ENCODE measurements around the gene TMEM41B.
"Not testable (repeated sequence)": the region's sequence is repeated elsewhere in the genome, so short reads cannot be mapped to it uniquely, and the experiment has no call there.

Gene TMEM41B

DNA sequence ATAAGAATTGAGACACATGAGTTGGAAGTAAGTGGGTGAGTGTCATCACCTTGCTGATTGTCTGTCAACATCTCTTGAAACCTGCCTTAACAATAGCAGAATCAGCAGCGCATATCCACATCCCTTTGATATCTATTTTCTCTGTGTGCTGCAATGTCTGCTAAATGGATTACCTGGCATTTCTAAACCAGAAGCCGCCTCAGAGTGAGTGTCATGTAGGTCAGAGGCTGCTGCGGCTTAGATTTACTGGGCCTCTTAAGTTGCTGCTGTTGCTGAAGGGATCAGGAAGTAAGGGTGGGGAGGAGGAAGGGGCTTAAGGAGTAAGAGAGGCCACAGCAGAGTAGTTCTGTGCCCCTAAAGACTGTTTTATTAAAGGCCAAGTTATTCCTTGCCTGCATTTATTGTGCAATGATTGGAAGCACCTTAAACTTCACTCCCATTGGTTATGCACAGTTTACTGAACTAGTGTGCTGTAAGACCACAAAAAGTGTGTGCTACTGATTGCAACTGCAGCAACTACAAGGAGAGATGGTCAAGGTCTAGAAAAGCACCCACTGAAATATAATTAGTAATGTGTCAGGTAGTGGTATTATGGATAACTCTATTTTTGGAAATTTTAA lies 29.8 kb upstream of the TMEM41B start:
- TF ChIP-seq, protein P1, sequence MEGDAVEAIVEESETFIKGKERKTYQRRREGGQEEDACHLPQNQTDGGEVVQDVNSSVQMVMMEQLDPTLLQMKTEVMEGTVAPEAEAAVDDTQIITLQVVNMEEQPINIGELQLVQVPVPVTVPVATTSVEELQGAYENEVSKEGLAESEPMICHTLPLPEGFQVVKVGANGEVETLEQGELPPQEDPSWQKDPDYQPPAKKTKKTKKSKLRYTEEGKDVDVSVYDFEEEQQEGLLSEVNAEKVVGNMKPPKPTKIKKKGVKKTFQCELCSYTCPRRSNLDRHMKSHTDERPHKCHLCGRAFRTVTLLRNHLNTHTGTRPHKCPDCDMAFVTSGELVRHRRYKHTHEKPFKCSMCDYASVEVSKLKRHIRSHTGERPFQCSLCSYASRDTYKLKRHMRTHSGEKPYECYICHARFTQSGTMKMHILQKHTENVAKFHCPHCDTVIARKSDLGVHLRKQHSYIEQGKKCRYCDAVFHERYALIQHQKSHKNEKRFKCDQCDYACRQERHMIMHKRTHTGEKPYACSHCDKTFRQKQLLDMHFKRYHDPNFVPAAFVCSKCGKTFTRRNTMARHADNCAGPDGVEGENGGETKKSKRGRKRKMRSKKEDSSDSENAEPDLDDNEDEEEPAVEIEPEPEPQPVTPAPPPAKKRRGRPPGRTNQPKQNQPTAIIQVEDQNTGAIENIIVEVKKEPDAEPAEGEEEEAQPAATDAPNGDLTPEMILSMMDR (IDR thresholded peaks at IDR 0.05; ENCODE audit: low read depth, low read length) = no peak
- no peak overlapping the region for H3K4me3 ChIP-seq (ENCODE audit: low read depth, low read length)

DNA sequence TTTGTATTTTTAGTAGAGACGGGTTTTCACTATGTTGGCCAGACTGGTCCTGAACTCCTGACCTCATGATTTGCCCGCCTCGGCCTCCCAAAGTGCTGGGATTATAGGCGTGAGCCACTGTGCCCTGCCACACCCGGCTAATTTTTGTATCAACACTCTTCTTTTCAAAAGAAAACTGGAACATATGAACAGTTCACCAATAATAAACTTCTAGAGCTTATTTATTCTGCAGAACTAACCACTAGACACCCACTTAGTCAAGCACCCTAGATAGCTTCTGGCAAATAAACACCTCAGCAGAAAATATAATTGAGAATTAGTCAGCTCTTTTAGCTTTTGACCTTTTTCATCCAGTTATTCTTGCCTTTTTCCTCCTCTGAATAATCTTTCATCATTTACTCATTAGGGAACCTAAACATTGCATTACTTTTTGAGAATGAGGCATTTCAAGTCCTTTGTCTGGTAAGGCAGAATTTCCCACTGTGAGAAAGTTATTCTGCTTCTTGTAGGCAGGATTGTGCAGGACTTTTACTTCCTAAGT lies 27.3 kb upstream of the TMEM41B start:
- H3K4me3 ChIP-seq (ENCODE audit: low read depth, low read length) = no peak overlapping the region
- TF ChIP-seq, protein P1 (IDR thresholded peaks at IDR 0.05; ENCODE audit: low read depth, low read length) = no peak

DNA sequence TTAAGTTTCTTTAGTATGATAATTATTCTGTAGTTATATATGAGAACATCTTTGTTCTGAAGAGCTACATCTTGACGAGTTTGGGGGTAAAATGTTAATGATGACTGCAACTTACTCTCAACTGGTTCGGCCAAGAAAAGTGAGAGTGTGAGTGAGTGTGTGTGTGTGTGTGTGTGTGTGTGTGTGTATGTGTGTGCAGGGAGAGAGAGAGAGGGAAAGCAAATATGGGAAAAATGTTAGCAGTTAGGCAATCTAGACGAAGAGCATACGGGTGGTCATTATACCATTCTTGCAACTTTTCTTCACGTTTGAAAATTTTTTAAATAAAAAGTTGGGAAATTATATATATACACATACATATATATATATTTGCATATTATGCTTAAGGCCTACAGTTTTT lies 18.3 kb upstream of the TMEM41B start:
- H3K4me3 ChIP-seq (ENCODE audit: low read depth, low read length) = no peak overlapping the region

DNA sequence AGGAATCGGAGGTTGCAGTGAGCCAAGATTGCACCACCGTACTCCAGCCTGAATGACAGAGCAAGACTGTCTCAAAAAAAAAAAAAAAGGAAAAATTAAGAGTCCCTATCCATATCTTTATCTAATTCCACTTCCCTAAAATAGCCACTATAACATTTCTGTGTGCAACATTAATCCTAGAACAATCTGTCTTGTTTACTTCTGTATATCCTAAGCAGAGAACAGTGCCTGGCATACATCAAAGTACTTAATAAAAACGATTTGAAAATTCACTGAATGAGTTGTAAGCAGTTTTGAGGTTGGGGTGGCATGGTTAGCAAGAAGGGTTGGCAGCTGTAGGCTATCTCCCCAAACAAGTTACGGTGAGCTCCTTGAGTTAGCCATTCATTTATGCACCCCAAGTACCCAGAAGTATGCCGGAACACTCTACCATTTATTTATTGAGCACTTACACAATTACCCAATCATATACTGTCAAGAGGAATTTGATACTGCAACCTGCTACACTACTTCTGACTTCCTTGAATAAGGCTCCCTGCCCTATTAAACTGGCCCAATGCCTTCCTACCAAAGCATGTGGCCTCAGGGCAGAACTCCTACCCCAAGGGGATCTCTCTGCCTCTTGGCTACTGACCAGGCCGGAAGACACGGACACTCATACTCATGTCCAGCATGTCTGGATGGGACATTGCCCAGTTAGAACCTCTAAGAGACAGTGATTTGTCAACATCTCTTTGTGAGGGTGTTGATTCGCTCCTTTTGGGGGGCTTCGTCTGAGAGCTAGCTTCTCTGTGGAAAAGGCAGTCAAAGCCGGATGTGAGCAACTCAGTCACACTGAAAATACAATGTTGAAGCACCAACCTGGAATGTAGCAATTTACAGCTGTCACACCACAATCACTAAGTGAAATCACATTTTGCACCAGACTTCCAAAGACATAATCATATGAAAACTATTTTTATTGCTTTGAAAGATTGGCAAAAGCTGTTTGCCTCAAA lies 16.3 kb upstream of the TMEM41B start:
- no peak overlapping the region for H3K4me3 ChIP-seq (ENCODE audit: low read depth, low read length)
- TF ChIP-seq, protein P1 (IDR thresholded peaks at IDR 0.05; ENCODE audit: low read depth, low read length) = no peak

More for the DNA sequence above, 18.3 kb upstream of the TMEM41B start:
- TF ChIP-seq, protein P1 (IDR thresholded peaks at IDR 0.05; ENCODE audit: low read depth, low read length) = no peak

DNA sequence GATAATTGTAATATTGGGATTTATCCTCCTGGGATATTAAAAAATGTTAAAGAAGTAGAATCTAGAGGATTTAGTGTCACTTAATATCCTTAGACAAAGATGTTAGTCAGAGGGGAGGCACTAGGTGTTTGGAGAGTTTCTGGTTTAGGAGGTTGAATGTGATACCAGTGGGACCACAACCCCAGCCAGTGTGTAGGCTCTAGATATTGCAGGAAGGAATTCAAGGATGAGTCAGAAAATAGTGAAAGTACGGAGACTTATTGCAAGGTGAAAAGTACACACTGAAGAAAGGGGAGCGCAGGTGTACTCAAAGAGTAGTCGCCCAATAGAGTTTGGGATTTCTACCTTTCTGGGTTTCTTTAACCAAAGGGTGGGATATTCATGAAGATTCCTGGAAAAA lies 5.7 kb upstream of the TMEM41B start:
- no peak overlapping the region for H3K4me3 ChIP-seq (ENCODE audit: low read depth, low read length)

DNA sequence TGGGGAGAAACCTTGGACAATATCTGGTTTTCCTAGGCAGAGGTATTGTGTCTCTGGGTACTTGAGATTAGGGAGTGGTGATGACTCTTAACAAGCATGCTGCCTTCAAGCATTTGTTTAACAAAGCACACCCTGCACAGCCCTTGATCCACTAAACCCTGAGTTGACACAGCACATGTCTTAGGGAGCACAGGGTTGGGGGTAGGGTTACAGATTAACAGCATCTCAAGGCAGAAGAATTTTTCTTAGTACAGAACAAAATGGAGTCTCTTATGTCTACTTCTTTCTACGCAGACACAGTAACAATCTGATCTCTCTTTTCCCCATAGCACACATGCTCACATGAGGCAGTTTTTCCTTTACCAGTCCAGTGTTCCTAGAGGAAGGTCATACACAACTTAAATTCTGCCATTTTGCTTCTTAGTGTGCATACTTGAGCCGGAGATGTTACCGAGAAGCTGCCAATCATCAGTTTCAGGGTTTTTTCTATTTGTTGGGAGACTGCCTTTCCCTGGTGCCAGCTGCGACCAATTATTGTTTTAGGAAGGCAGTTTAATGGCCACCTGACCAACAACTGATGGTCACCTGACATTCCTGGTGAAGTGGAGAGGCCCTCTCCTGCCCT lies 5.1 kb upstream of the TMEM41B start:
- H3K4me3 ChIP-seq (ENCODE audit: low read depth, low read length) = not testable (repeated sequence)

More for the DNA sequence above, 5.7 kb upstream of the TMEM41B start:
- TF ChIP-seq, protein P1 (IDR thresholded peaks at IDR 0.05; ENCODE audit: low read depth, low read length) = no peak

DNA sequence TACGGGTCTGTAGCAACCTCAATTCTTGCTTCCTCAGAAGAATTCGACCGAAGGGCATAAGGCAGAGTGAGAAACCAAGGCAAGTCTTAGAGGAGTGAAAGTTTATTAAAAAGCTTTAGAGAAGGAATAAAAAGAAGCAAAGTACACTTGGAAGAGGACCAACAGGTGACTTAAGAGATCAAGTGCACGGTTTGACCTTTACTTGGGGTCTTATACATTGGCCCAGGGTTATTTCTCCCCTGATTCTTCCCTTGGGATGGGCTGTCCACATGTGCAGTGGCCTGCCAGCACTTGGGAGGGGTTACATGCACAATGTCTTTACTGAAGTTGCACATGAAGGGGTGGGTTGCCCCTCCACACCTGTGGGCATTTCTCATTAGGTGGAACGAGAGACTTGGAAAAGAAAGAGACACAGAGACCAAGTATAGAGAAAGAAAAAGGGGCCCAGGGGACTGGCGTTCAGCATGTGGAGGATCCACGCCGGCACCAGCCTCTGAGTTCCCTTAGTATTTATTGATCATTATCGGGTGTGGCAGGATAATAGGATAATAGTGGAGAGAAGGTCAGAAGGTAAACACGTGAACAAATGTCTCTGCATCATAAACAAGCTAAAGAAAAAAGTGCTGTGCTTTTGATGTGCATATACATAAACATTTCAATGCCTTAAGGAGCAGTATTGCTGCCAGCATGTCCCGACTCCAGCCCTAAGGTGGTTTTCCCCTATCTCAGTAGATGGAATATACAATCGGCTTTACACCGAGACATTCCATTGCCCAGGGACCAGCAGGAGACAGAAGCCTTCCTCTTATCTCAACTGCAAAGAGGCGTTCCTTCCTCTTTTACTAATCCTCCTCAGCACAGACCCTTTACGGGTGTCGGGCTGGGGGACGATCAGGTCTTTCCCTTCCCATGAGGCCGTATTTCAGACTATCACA lies 4.3 kb upstream of the TMEM41B start:
- not testable (repeated sequence) for H3K4me3 ChIP-seq (ENCODE audit: low read depth, low read length)

Measured in WI38 (cell line).